DLD1 (cell line): ENCODE measurements around the gene SLC7A9.

Source experiments
- in situ Hi-C: cut with HindIII; loops from 2 replicates; pipeline ENCODE4 v1.10.0; 2017; ENCODE audit warnings: low sequenced_read_pairs

The SLC7A9 gene

GRCh38 chr19:32829345-32829896 lies 40.1 kb downstream of the SLC7A9 start:
- in situ Hi-C loops = no loop called here

DNA sequence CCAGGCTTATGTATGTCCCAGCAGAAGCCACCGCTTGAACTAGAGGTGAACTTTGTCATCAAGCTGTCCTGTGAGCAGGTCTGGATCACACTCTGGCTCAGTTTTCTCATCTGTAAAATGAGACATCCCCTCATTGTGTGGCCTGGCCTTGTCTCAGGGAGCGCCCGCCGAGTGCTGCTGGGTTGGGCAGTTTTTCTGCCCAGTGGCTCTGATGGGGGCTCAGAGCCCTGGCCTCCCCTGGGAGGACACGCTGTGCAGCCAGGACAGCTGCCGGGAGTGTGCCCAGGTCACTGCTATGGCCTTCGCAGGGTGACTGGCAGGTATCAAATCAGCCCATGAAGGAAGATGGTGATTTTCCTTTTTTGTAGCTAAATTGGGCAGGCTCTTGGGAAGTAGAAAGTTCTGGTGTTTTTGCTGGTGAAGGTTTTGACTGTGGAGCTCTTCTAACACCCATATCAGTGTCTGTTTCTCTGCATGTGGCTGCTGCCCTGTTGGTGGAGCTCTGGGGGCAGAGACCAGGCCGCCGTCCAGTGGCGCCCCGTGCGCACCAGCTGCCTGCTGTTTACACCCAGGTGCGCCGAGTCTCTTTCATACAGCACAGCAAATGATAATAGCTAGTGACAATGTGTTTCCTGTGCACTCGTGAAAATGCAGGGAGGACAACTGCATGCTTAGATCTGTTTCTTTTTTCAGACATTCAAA lies 40.8 kb downstream of the SLC7A9 start:
- in situ Hi-C loops = no loop called here

DNA sequence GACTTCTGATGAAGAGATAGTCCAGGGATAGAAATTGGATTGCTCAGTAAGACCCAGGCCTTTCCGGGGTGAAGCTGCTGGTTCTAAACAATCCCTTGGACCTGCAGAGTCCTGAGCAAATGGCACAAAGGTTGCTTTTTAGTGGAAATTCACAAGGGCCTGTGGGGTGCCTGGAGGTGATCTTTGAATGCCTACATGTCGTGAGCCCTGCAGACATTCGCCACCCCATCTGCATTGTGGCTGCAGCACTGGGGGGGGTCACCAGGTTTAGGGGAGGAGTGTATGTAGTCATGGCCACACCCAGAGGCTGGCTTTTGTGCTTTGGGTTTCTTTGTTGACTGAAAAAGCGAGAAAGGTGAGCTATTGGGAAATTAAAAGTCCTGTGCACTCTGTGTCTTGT lies 41.4 kb downstream of the SLC7A9 start:
- in situ Hi-C loops = no loop called here

DNA sequence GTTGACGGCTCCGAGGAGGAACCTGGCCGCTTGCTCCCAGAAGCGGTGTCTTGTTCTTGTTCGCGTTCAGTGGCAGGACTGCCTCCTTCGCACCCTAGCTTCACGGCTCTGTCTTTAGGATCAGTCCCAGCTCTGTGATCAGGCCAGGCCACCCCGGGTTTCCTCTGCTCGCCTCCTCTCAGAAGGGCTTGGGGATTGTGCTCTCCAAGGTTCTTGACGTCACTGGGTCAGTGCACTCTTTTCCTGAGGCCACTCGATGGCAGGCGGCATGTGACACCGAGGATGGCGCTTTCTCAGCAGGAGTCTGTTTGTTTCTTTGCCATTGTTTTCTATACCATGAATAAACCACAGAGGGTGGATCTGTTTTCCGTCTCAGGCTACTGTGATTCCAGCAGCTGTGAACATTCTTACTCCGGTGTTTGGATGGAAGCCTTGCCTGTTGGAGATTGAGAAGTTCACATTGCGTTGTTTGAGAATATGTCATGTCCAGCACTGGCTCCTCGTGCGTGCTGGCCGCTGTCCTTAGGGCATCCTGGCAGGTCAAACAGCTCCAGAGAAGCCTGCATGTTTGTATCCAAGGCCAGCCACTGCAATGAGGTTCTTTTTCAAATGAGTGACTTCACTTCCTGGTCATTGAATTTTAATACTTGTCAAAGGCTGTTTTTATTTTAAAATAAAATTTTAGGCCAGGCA lies 44.5 kb downstream of the SLC7A9 start:
- in situ Hi-C loops = no loop called here

GRCh38 chr19:32824191-32824751 lies 45.3 kb downstream of the SLC7A9 start:
- in situ Hi-C loops = no loop called here

DNA sequence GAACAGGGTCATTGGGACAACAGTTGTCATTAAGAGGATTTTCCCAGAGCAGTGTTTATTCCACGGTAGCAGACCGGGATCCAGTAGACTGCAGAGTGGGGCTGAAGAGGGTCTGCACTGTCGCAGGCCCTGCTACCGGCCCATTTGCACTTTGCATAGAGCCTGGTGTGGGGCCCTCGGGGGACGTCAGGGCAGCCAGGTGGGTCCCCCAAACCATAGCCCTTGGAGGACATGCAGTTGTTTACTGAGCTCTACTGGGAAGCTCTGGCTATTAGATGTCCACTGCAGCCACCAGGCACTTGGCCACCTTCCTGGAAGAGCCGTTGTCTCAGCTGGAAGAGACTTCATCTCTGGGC lies 45.8 kb downstream of the SLC7A9 start:
- in situ Hi-C loops = no loop called here

- in situ Hi-C loops = no loop called here
Measured at GRCh38 chr19:32822916-32823746, 46.4 kb downstream of the SLC7A9 start.

DNA sequence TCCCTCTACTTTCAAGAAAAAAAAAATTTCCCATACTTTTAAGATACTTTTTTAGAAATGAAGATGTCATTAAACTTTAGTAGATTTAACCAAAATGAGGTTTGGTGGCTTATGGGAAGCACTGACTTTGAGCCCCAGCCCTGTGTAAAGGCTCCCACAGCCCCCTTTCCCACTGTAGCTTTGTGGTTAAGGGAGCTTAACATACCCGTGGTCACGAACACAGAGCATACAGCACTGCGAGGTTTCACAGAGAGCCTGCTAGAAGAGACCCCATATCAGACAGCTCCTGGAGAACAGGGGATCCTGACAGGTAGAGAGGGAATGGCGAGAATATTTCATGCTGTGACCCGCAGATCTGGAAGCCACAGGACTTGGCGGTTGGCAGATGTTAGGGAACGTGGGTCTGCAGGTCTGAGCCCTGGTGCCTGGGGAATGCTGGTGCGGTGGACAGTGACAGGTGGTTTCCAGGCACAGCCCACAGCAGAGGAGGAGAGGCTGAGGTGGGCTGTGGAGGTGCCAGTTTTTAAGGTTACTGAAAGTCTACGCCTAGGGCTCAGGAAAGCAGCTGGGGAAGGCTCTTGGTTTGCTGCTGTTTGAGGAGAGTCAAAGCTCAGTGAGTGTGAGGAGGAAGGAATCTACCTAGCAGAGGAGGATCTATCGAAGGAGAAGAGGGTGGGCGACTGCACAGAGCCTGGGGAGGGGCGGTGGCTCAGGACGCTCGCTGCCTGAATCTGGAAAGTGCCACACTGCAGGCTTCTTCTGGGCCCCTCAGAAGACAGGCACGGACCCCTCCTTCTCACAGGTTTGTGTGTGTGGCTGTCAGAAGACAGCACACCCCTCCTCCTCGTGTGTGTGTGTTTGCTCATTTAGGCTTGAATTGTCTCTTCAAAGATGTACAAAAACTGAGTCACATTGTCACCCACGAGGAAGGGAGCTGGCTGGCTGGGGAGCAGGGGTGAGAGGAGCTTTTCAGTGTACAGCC lies 49.9 kb downstream of the SLC7A9 start:
- in situ Hi-C loops = no loop called here

- in situ Hi-C loops = no loop called here
Measured at GRCh38 chr19:32818536-32818935, 51.0 kb downstream of the SLC7A9 start.

DNA sequence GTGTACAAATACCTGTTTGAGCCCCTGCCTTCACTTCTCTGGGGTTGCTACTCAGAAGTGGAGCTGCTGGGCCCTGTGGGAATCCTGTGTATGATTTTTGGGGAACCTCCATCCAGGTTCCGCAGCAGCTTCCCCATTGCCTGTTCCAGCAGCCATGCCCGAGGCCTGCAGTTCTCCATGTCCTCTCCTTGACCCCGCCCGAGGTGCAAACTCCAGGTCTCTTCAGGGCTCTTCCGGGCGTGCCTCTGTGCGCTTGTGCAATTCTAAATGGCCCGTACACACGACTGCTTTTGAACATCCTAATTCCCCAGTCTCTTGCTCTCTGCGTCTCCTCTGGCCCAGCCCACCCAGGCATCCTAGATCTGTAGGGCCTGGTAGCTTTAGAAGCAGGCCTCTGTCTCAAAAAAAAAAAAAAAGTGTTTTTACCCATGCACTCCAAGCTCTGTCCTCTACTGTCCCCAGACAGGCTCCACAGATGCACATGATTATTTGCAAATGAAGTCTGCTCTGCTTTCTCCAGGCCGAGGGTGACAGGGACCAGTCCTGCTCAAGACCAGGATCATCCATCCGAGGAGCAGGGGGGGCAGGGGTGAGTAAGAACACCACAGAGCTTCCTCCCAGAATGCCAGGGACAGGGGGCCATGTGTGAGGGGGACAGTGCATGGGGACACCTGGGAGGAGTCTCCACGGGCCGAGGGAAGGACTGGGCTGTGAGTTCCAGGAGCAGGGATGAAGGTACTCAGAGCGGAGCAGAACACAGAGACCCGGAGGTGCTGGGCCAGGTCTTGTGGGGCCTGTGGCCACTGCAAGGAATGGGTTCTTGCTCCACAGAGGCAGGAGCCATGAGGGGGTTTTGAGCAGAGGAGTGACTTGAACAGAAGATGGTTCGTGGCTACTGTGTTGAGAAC lies 51.7 kb downstream of the SLC7A9 start:
- in situ Hi-C loops = no loop called here

- in situ Hi-C loops = no loop called here
Measured at GRCh38 chr19:32816555-32817099, 52.9 kb downstream of the SLC7A9 start.

DNA sequence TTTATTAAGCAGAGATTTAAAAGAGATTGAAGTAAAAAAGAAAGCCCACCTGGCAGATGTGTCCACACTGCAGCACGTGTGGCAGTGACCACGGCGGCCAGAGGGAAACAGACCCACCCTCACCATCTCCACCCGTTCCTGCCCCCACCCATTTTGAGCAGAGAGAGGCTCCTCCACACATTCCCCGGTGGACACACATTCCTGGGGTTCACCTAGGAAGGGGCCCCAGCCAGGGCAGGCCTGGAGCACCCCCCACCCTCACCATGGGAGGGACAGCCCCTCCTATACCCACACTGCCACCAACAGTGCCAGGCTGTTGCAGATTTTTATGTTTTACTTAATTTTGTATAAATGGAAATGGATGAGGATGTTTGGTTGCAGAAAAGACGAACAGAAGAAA lies 54.9 kb downstream of the SLC7A9 start:
- in situ Hi-C loops = no loop called here

- in situ Hi-C loops = no loop called here
Measured at GRCh38 chr19:32813862-32814425, 55.6 kb downstream of the SLC7A9 start.

DNA sequence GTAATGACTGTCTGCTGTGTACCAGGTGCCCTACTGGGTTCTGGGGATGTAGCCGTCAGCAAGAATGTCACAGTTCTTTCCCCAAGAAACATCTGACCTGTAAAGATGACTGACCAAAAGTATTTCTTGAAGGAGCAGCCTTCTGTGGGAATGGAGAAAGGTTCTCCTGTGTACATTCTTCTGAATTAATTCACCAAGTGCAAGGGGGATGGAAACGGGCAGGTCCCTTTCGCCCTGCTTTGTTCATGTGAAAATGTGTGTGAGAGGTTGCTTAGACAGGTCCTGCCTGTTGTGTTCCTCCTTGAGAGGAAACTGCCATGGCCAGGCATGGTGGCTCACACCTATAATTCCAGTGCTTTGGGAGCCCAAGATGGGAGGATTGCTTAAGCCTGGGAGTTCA lies 57.0 kb downstream of the SLC7A9 start:
- in situ Hi-C loops = no loop called here

DNA sequence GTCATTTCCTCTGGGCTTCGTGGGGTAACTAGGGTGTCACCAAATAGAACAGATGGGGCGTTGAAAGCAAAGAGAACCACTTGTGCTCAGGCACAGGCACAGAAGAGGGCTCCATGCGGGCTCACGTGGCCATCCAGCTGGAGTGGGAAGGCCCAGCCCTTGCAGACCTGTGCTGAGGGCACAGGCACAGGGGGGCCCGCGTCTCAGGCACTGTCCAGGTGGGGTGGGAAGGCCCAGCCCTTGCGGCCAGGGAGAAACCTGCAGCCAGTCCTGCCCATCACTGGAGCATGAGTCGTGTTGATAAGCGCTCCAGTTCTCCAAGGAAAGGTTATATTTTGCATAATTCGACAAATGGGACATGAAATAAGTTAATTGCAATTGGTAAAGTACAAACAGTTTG lies 57.5 kb downstream of the SLC7A9 start:
- in situ Hi-C loops = no loop called here

GRCh38 chr19:32811151-32811550 lies 58.4 kb downstream of the SLC7A9 start:
- in situ Hi-C loops = no loop called here

- in situ Hi-C loops = no loop called here
Measured at GRCh38 chr19:32810452-32810851, 59.1 kb downstream of the SLC7A9 start.

DNA sequence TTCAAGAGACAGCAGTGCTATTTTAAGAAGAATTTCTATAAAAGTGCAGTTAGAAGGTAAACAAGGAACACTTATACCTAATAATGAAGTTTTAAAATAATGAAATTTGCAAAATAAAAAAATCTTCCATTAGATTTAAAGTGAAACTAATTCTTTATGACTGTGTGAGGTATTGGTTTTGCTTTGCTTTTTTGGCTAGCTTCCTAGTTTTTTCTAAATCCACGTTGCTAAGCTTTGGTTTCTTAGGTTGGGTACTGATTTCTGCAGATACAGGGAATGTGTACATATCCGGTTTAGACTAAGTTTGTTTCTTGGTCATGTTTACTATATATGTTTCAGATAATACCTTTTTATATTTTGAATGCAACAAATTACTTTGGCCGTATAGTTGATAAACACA lies 59.8 kb downstream of the SLC7A9 start:
- in situ Hi-C loops = no loop called here
